OCI-LY7 (cell line): ENCODE measurements around the gene FOXP1. TPM values are rescaled to one million over a fixed set of nuclear protein-coding genes. Genes with fewer than 3 reads are reported as not detected.

Source experiments
- BruUV-seq: library from RNA; stranded (reverse); fragments of 400-500 nt; replicated peaks from 2 replicates; lab custom pipeline; 2021; lab: Mats Ljungman, UMichigan
- CTCF ChIA-PET: fragments of 300-600 bp; sonication (Branson Sonifier 250); formaldehyde crosslinking; loops from one replicate; lab custom pipeline; 2022; ENCODE audit warnings: antibody characterized with exemption; ENCODE audit not compliant: unreplicated experiment; lab: Charles Lee
- POLR2A ChIA-PET: fragments of 300-600 bp; sonication (Branson Sonifier 250); formaldehyde crosslinking; loops from one replicate; lab custom pipeline; 2022; ENCODE audit warnings: antibody characterized with exemption; lab: Charles Lee
- DNase-seq: peaks from one replicate; pipeline ENCODE4 v3.0.0-alpha.2; 2015; ENCODE audit warnings: low spot score
- H2AFZ ChIP-seq: fragments of 200-600 bp; sonication (generic), shearing (Covaris generic); 2 replicates; pipeline ENCODE4 v1.6.1; 2014; ENCODE audit warnings: mild to moderate bottlenecking, antibody characterized with exemption, low read length, moderate library complexity
- H3K27ac ChIP-seq: fragments of 200-600 bp; sonication (generic); 2 replicates; pipeline ENCODE4 v1.5.1; 2014; ENCODE audit warnings: mixed run types, low read depth, mild to moderate bottlenecking, moderate library complexity, low read length, inconsistent platforms; ENCODE audit not compliant: poor library complexity, severe bottlenecking
- H3K36me3 ChIP-seq: fragments of 200-600 bp; sonication (generic); 2 replicates; pipeline ENCODE4 v1.6.1; 2014; ENCODE audit warnings: mild to moderate bottlenecking, antibody characterized with exemption, low read length, moderate library complexity, mixed read lengths; ENCODE audit not compliant: insufficient read depth
- H3K4me1 ChIP-seq: fragments of 200-600 bp; sonication (generic); 2 replicates; pipeline ENCODE4 v1.5.1; 2014; ENCODE audit warnings: mild to moderate bottlenecking, low read length; ENCODE audit not compliant: insufficient read depth, poor library complexity, severe bottlenecking
- H3K4me2 ChIP-seq: fragments of 200-600 bp; sonication (generic); 2 replicates; pipeline ENCODE4 v1.6.1; 2014; ENCODE audit warnings: mild to moderate bottlenecking, low read length
- H3K4me3 ChIP-seq: fragments of 200-600 bp; sonication (generic); 2 replicates; pipeline ENCODE4 v1.5.1; 2014; ENCODE audit warnings: mild to moderate bottlenecking, low read depth, low read length; ENCODE audit not compliant: poor library complexity, severe bottlenecking
- H3K79me2 ChIP-seq: fragments of 200-600 bp; sonication (generic); 2 replicates; pipeline ENCODE4 v1.6.1; 2016; ENCODE audit warnings: low read depth, mild to moderate bottlenecking, low read length, moderate library complexity, mixed read lengths; ENCODE audit not compliant: insufficient read depth
- H3K9me2 ChIP-seq: fragments of 200-600 bp; sonication (generic); 2 replicates; pipeline ENCODE4 v1.6.1; 2016; ENCODE audit warnings: mild to moderate bottlenecking, low read length, mixed read lengths; ENCODE audit not compliant: insufficient read depth
- H3K9me3 ChIP-seq: fragments of 200-600 bp; sonication (generic); 2 replicates; pipeline ENCODE4 v1.6.1; 2014; ENCODE audit warnings: mild to moderate bottlenecking, mixed run types, low read length, mixed read lengths
- H4K20me1 ChIP-seq: fragments of 200-600 bp; sonication (generic); 2 replicates; pipeline ENCODE4 v1.6.1; 2014; ENCODE audit warnings: mild to moderate bottlenecking, antibody characterized with exemption, low read length, moderate library complexity, mixed read lengths; ENCODE audit not compliant: insufficient read depth
- EZH2phosphoT487 ChIP-seq: fragments of 200-600 bp; sonication (generic); IDR thresholded peaks from 2 replicates; pipeline ENCODE4 v1.6.1; 2018; ENCODE audit warnings: low read depth, borderline replicate concordance, mild to moderate bottlenecking, mixed run types, antibody characterized with exemption, low read length, moderate library complexity, mixed read lengths
- intact Hi-C: fragments of 100-400 bp; cut with micrococcal nuclease; formaldehyde crosslinking; loops from one replicate; pipeline ENCODE4 v1.10.0; 2022; ENCODE audit not compliant: unreplicated experiment
- total RNA-seq, 2 experiments: library from RNA; depleted of rRNA in 1 of 2; stranded (reverse); fragments of >200 nt in 1 of 2; shearing (Covaris generic) in 1 of 2; gene quantifications; 2 replicates each; pipeline ENCODE4 v1.2.3, GENCODE V29; 2014 to 2022
- TF ChIP-seq, protein P1 (sequence below): fragments of 200-600 bp; sonication (generic); conservative IDR thresholded peaks from 2 replicates; pipeline ENCODE4 v1.5.1; 2014; ENCODE audit warnings: mild to moderate bottlenecking, antibody characterized with exemption, low read length, moderate library complexity, mixed read lengths

Gene FOXP1
- total RNA-seq, 2 experiments from 2014 or later = 87.3 to 151 TPM

DNA sequence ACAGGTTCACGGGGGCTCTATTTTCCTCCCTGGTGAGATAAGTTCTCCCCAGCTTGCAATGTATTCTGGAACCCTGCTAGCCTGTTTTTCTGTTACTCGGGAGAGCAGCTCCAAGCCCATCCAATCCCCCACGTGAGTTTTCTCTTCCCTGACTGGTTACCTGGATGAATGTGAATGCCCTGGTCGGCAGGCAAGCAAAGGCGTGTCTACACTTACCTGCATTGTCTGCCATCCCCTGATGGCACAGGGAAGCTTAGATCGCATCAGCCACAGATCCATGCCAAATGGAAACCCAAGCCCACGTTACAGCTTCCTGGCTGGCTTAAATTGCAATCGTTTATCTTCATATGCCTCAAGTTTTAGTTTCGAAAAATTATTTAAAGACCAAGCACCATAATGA, 149.9 kb downstream of the FOXP1 start:
- no peak overlapping the region for H2AFZ ChIP-seq
- no peaks in the 10 kb centered on the region for H3K9me2 ChIP-seq
- 0 out of 2 replicates have a peak, but pooled peaks cover 21% of the 10 kb centered on the region for H3K79me2 ChIP-seq
- H3K36me3 ChIP-seq = peaks cover 17% of the 10 kb centered on the region
- no TSS peak for BruUV-seq
- ChIA-PET POLR2A (interaction anchor here (1.0 to 1.8 kb wide), 3 partner anchors 8 to 11 kb away, joined by 3 to 4 read pairs (median 3); no protein-coding TSS in a partner anchor), CTCF (no interaction called here)
- no peaks in the 10 kb centered on the region; the same call in 1 of the 2 replicates for H4K20me1 ChIP-seq
- H3K4me1 ChIP-seq = peaks cover 32% of the 10 kb centered on the region
- H3K4me2 ChIP-seq = no peak overlapping the region
- H3K4me3 ChIP-seq = no peak overlapping the region
- intact Hi-C loops = no loop called here
- no peak overlapping the region for H3K27ac ChIP-seq
- no peak for DNase-seq
- TF ChIP-seq, protein P1, sequence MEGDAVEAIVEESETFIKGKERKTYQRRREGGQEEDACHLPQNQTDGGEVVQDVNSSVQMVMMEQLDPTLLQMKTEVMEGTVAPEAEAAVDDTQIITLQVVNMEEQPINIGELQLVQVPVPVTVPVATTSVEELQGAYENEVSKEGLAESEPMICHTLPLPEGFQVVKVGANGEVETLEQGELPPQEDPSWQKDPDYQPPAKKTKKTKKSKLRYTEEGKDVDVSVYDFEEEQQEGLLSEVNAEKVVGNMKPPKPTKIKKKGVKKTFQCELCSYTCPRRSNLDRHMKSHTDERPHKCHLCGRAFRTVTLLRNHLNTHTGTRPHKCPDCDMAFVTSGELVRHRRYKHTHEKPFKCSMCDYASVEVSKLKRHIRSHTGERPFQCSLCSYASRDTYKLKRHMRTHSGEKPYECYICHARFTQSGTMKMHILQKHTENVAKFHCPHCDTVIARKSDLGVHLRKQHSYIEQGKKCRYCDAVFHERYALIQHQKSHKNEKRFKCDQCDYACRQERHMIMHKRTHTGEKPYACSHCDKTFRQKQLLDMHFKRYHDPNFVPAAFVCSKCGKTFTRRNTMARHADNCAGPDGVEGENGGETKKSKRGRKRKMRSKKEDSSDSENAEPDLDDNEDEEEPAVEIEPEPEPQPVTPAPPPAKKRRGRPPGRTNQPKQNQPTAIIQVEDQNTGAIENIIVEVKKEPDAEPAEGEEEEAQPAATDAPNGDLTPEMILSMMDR = no peak
- TF ChIP-seq EZH2phosphoT487 = no peak
- H3K9me3 ChIP-seq = no peaks in the 10 kb centered on the region

DNA sequence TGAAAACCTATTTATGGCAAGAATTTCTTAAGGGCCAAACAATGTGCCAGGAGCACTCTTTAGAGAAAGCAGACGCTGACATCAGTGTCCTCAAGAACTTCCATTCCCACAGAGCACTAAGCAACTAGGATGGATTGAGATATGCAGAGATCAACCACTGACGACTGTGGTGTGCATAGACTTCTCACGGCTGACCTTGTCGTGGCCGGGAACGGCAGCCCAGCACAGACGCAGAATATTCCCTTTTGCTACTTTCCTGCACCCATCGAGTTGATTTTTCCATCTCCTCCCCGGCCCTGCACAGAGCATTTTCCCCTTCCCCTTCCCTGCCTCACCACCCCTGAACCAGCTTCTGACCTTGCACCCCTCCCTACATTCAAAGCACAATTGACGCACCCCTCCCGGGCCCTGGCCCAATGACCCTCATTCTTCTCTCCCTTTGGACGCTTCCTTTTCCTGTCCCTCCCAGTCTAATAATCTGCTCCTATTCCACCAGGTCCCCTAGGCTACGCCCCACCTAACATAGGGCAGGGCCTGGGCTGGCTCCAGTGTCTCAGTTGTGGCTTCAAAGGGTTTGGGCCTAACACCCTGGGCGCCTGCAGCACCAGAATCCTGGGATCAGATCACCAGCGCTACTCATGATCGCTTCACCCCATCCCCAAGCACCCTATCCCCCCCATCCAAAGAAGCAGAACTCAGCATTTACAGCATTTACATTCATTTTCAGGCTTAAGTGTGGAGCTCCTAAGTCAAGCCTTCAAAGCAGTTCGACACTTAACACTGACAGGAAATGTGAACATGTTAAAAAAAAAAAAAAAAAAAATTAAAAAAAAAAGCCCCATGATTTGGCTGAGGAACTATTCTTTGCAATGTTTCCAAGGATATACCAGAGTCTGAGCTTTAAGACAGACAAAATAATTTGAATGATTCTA, 151.2 kb downstream of the FOXP1 start:
- BruUV-seq = no TSS peak
- H3K27ac ChIP-seq = no peak overlapping the region
- TF ChIP-seq EZH2phosphoT487 = no peak
- TF ChIP-seq, protein P1 = no peak
- no peaks in the 10 kb centered on the region; the same call in 1 of the 2 replicates for H4K20me1 ChIP-seq
- H3K36me3 ChIP-seq = peaks cover 14% of the 10 kb centered on the region
- H3K4me3 ChIP-seq = no peak overlapping the region
- peaks cover 38% of the 10 kb centered on the region for H3K4me1 ChIP-seq
- H2AFZ ChIP-seq = no peak overlapping the region
- H3K9me2 ChIP-seq = no peaks in the 10 kb centered on the region
- POLR2A ChIA-PET = interaction anchor here (0.6 to 2.3 kb wide), 3 partner anchors 10 to 13 kb away, joined by 3 to 10 read pairs (median 3); no protein-coding TSS in a partner anchor
- DNase-seq = no peak
- no peak overlapping the region; the same call in 1 of the 2 replicates for H3K4me2 ChIP-seq
- 0 out of 2 replicates have a peak, but pooled peaks cover 24% of the 10 kb centered on the region for H3K79me2 ChIP-seq
- CTCF ChIA-PET = no interaction called here
- intact Hi-C loops = no loop called here
- no peaks in the 10 kb centered on the region for H3K9me3 ChIP-seq
